GM21526 (cell line): ENCODE data around the gene MAPK4.
"Not testable (repeated sequence)": the region's sequence is repeated elsewhere in the genome, so short reads cannot be mapped to it uniquely, and the experiment has no call there.

Experiments
- ATAC-seq: cut with Tn5 transposase; IDR thresholded peaks from one replicate; pipeline ENCODE4 v1.9.1; 2021; ENCODE audit warnings: moderate library complexity; ENCODE audit not compliant: unreplicated experiment, low FRiP score

MAPK4 gene

GRCh38 chr18:50559752-50560680 is at the start of gene MAPK4:
Gene MAPK4 (plus strand): TSS chr18:50560087. CDS start chr18:50663959, 103,872 bp downstream.
- peak; percentile 67 for ATAC-seq

- ATAC-seq: not testable (repeated sequence)
Observed at GRCh38 chr18:50517277-50517676, 42.6 kb upstream of the MAPK4 start.

DNA sequence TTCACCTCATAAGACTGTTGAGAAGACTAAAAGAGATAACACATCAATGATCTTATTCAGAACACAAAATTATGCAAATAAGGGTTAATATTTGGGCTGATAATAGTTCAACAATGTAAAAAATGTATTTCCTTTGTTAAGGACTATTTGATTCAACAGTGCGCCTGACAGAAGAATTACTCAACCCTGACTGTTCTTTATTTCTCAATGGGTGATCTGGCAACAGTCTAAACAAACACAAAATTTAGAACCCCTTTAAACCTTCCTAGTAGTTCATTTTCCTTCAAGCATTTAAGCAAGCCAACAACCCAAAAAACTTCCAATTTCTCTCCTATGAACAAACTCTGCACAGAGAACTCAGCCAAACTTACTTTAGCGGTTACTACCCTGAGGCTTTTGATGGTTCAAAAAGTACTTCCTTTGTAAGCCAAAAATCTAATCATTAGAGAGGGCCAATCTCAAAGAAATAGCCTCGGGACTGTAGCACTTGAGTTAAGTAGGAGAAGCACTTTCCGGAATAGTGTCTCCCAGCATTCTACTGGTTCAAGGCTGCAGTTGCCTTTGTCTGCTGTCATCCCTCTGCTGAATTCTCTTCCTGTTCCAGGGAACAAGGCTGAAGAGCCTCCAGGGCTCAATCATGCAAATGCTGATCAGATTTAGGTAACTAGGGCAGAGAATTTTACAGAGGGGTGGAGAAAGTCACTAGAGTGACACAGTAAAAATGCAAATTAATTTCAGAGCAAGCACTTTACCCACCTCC is 40.9 kb upstream of the MAPK4 start:
- no peak for ATAC-seq

DNA sequence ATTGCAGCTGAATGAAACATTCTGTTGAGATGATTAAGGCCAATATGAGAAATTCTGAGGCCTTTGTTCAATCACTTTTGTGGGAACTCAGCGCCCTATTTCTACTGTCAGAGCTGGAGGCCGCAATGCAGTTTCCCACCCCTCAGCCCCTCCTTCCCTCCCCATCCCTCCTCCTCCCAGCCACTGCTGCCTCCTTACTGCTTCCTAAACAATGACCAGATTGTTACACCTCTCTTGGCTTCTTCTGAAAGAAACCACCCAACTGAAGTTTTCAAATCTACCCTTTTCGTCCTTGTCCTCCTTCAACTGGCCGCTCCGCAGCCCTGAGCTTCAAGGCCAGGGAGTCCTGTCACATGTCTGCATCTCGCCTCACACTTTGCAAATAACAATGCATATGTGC is 36.7 kb upstream of the MAPK4 start:
- no peak for ATAC-seq

- ATAC-seq: no peak
Observed at GRCh38 chr18:50527636-50528307, 32.1 kb upstream of the MAPK4 start.

GRCh38 chr18:50528806-50529205 is 31.1 kb upstream of the MAPK4 start:
- no peak for ATAC-seq

DNA sequence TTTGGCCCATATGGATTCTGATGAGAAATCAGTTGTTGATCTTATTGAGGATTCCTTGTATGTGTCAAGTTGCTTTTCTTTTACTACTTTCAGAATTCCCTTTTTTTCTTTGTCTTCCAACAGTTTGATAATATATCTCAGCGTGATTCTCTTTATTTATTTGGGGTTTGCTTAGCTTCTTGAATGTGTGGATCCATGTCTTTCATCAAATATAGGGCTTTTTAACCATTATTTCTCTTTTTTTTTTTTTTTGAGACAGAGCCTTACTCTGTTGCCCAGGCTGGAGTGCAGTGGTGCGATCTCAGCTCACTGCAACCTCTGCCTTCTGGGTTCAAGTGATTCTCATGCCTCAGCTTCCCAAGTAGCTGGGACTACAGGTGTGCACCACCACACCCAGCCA is 26.1 kb upstream of the MAPK4 start:
- not testable (repeated sequence) for ATAC-seq

DNA sequence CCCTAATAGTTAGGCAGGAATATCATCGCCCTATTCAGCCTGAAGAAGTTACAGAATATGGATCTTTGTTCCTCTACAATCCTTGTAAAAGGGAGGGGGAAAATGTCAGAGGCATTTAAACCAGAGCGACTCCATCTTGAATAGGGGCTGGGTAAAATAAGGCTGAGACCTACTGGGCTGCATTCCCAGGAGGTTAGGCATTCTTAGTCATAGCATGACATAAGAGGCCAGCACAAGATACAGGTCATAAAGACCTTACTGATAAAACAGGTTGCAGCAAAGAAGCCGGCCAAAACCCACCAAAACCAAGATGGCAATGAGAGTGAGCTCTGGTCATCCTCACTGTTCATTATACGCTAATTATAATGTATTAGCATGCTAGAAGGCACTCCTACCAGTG is 15.4 kb upstream of the MAPK4 start:
- ATAC-seq: not testable (repeated sequence)

DNA sequence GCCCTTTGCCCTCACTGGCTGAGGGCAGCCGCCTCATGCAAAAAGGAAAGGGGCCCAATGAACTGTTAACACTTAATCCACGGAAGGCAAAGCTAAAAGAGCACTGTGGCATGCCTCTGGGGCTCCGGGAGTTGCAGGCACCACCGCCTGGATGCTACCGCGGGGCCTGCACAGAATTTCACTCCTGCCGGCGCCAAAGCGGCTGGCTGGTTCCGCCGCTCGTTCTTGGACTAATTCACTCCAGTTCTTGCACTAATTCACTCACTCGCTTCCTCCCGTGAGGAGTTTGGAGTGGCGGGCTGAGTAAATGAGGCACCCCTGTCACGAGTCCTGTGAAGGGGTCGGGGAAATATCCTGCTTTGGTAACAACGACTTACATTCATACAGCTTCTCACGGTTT is 14.0 kb upstream of the MAPK4 start:
- no peak for ATAC-seq

GRCh38 chr18:50548160-50548559 is 11.7 kb upstream of the MAPK4 start:
- ATAC-seq: no peak

DNA sequence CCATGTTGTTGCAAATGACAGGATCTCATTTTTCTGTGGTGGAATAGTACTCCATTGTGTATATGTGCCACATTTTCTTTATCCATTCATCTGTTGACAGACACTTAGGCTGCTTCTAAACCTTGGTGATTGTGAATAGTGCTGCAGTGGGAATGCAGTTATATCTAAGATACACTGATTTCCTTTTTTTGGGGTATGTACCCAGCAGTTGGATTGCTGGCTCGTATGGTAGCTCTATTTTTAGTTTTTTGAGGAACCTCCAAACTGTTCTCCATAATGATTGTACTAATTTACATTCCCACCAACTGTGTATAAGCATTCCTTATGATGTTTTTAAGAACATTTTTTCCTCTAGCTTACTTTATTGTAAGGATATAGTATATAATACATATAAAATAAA is 8.2 kb upstream of the MAPK4 start:
- ATAC-seq: not testable (repeated sequence)

- ATAC-seq: no peak
Observed at GRCh38 chr18:50558157-50558556, 1.7 kb upstream of the MAPK4 start.

DNA sequence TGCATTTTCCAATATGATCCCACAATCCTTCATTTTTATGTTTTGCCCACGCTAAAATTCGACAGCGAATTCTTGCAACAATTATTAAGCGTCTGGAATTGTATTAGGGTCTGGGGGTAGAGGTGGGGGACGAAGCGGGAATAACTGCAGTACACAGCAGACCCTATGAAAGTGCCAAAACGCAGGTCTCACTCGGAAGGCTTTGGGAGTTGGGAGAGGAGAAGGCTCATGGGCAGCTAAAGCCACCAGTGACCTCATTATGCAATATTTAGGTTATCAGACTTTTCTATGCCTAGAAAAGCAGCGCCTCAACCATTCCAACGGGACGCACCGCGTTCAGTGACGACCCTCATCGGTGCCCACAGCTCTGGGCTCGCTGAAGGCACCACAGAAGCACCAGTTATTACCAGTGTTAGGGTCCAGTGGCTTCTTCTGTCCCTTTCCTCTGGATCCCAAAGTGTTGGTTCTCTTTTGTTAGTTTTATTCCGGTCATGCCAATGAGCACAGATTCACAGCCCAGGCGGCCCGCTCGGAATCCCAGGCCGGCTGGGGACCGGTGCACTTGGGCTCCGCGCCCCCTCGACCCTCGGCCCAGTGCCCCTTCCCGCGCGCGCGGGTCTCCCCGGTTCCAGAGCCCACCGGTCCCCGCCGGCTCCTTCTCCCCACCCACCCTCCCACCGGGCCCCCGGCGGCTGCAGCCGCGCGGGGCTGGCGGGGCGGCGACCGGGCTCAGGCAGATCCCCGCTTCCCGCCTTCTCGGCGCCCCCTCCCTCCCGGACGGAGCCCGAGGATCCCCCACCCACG is 737 bp upstream of the MAPK4 start:
- no peak for ATAC-seq

DNA sequence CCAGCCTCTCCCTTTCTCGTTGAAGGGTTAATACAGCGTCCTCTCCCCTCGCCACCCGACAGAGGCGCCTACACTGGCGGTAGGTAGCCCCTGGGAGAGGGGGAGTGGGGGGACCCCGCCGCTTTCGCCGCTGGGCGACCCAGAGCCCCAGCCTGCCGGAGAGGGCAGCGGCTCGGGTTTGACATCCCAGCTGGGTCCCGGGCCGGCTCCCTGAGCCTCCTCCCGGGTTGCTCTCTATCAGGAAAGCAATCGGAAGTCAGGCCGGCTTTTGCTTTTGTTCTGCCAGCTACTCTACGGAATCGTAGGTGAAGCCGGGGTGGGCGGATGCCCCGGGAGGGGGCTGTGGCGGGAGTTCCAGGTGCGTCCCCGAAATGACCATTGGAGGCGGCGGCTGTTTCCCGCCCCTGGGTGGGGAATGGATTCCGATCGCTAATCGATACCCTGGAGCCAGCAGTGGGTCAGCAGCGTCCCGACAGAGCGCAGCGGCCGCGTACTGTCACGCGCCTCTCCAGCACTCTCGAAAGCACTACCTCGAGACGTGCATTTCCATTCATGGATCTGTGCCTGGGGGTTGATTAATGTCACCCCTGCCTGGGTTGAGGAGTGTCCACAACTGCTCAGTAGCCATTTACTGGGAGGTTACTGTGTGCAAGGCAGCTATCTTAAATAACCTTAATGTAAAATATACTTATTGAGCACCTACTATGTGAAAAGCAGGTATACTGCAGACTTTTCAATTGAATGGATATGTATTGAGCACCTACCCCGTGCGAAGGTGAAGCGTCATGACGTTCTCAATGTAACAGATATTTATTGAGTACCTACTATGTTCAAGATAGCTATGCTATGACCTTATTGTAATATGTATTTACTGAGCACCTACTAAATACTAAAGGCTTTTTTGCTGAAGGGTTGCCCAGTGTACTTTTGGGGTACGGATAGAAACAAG is 1.1 kb downstream of the MAPK4 start:
- no peak for ATAC-seq

GRCh38 chr18:50562258-50562657 is 2.4 kb downstream of the MAPK4 start:
- ATAC-seq: not testable (repeated sequence)

DNA sequence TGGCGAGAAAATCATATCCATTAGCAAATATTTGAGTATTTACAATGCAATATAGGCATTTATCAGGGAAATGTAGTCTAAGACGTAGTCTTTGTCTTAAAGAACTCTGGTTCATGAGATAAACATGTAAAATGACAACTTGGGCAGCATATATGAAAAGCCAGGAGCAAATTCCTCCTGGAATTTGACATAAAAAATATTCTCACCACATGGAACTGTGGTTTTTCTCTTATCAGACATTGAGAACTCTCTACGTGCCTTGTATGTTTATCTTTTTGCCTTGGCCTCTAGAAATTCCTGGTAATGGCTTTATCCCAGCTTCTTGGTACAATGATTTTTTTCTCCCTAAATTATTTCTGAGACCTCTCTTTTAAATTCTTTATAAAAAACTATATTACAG is 2.8 kb downstream of the MAPK4 start:
- no peak for ATAC-seq

DNA sequence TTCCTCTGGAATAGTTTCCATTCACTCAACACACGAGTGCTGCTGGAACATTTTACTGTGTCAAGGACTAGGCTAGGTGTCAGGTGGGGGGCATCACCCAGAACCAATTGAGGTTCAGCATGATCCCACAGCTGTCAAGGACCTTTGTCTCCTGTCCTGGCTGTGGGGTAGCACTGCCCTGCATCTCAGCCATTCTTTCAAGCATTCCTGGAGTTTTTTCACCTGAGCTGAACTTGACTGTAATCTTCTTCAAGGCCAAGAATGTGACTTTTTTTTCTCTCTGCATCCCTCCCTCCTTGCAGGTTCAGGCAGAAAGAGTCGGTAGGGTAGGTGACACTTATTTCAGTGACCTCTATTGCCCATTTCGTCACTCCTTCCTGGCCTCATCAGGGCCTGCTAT is 3.5 kb downstream of the MAPK4 start:
- no peak for ATAC-seq

DNA sequence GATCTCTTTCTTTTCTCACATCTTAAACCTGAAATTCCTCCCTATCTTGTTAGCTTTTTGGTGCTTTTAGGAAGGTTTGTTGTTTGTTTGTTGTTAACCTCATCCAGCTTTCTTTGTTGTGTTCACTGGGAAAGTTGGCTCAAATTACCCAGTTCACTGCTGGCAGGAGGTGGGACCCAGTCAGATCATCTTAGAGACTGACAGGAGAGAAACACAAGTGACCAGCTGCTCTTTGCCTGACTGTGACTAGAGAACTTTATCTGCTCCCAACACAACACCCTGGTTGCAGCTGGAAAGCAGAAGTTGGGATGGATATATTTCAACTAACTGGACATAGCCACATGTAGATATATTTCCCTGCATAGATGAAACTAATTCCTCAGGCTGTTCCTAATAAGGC is 10.0 kb downstream of the MAPK4 start:
- no peak for ATAC-seq

DNA sequence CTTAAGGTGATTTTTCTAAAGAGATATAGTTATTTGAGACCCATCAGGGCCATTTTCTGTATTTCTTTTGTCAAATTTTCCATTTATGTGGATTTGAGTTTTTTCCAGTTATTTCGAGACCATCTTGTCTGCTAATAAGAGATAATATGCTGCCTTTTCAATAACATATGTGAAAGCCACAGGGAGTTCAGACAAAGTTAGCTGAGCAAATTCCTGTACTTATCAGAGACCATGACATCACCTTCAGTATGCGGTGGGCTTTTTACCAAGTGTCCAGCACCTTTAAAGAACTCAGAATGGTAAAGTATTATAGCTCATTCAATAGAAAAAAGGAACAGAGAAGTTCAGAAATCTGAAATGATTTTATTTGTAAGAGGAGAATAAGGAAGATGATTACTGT is 11.7 kb downstream of the MAPK4 start:
- no peak for ATAC-seq
